Effector memory CD8-positive, alpha-beta T cell (primary cell): ENCODE results near the gene WHRN.

ENCODE experiments used
- ATAC-seq: fragments of 150-1000 bp; cut with Tn5 transposase; replicated peaks from 2 replicates; pipeline ENCODE4 v1.10.0; 2021; ENCODE audit warnings: mild to moderate bottlenecking, moderate library complexity
- DNase-seq, 3 experiments: peaks; one replicate each; pipeline ENCODE4 v3.0.0; 2021
- H3K27ac Mint-ChIP-seq, 2 donors: one replicate each; pipeline ENCODE4 v1.8.0; 2022; ENCODE audit warnings: mild to moderate bottlenecking in 2 of 2, mixed read lengths in 2 of 2, moderate library complexity in 2 of 2
- H3K27me3 Mint-ChIP-seq, 2 donors: one replicate each; pipeline ENCODE4 v1.8.0; 2022; ENCODE audit warnings: mixed read lengths in 2 of 2
- H3K36me3 Mint-ChIP-seq: one replicate; pipeline ENCODE4 v1.8.0; 2022; ENCODE audit warnings: mild to moderate bottlenecking, moderate library complexity, mixed read lengths; ENCODE audit not compliant: insufficient read depth
- H3K4me1 Mint-ChIP-seq, 2 donors: one replicate each; pipeline ENCODE4 v1.8.0; 2022; ENCODE audit warnings: low read depth in 2 of 2, mixed read lengths in 2 of 2
- H3K4me3 Mint-ChIP-seq, 2 donors: one replicate each; pipeline ENCODE4 v1.8.0; 2022; ENCODE audit warnings: mild to moderate bottlenecking in 2 of 2, mixed read lengths in 2 of 2, moderate library complexity in 2 of 2
- H3K9me3 Mint-ChIP-seq, 2 donors: one replicate each; pipeline ENCODE4 v1.8.0; 2022; ENCODE audit warnings: mixed read lengths in 2 of 2

The WHRN gene

DNA sequence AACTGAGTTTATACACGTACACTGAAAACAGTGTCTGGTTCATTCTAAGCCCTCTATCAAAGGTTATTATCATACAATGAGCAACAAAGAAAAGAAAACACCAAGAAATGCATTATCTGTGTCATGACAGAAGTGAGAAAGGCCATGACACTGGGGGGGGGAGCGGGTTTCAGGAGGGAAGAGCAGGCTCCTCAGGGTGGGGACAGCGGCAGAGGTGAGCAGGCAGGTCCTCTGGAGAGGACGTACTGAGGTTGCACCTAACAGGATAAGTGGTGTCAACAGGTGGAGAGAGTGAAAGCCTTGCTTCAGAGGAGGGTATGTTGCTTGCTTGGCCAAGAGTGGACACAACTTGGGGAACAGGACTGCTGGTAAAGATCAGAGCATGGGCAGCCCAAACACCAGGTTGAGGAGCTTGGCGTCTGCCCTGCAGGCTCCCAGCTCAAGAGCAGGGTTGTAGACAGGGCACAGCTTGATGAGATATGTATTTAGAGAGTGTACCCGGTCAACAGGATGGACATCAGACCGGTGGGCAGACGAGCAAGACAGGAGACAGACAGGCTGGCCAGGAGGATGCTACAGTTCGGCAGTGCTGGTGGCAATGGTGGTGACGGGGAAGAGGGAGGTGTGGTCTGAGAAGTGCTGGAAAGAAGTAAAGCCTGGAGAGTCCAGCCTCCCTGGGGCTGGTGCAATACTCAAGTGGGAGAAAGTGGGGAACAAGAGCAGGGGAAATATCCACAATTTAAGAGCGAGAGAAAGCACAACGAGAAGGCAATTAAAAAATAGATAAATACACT, 10.3 kb downstream of the WHRN start:
- H3K27ac Mint-ChIP-seq: peak overlapping the region in 1 of 2 donors; percentile 4

GRCh38 chr9:114493521-114494184, 11.6 kb downstream of the WHRN start:
- DNase-seq (no peak), ATAC-seq (peak; percentile 30)
- no peaks in the 10 kb centered on the region for H3K9me3 Mint-ChIP-seq
- no peaks in the 10 kb centered on the region for H3K27me3 Mint-ChIP-seq
- H3K36me3 Mint-ChIP-seq: peaks cover 53% of the 10 kb centered on the region
- no peak overlapping the region for H3K4me3 Mint-ChIP-seq
- peaks cover 17 to 44% of the 10 kb centered on the region in 2 donors for H3K4me1 Mint-ChIP-seq
- peak overlapping the region in 1 of 2 donors; percentile 49 for H3K27ac Mint-ChIP-seq

More for the DNA sequence above, 10.3 kb downstream of the WHRN start:
- no peaks in the 10 kb centered on the region for H3K27me3 Mint-ChIP-seq
- peak overlapping the region in 1 of 2 donors; percentile 20 for H3K4me3 Mint-ChIP-seq
- ATAC-seq (no peak), DNase-seq (no peak)
- H3K36me3 Mint-ChIP-seq: peaks cover 49% of the 10 kb centered on the region
- no peaks in the 10 kb centered on the region for H3K9me3 Mint-ChIP-seq
- H3K4me1 Mint-ChIP-seq: peaks cover 21 to 45% of the 10 kb centered on the region in 2 donors

GRCh38 chr9:114492991-114493390, 12.3 kb downstream of the WHRN start:
- no peak overlapping the region for H3K27ac Mint-ChIP-seq
- peaks cover 57% of the 10 kb centered on the region for H3K36me3 Mint-ChIP-seq
- no peak overlapping the region for H3K4me3 Mint-ChIP-seq
- H3K27me3 Mint-ChIP-seq: no peaks in the 10 kb centered on the region
- ATAC-seq: no peak
- H3K4me1 Mint-ChIP-seq: peaks cover 16 to 40% of the 10 kb centered on the region in 2 donors
- H3K9me3 Mint-ChIP-seq: no peaks in the 10 kb centered on the region
- DNase-seq: no peak

GRCh38 chr9:114491430-114492003, 13.8 kb downstream of the WHRN start:
- Mint-ChIP-seq H3K9me3 (no peaks in the 10 kb centered on the region), H3K27me3 (no peaks in the 10 kb centered on the region), H3K27ac (peak overlapping the region in 1 of 2 donors; percentile 57), H3K4me1 (peaks cover 7 to 37% of the 10 kb centered on the region in 2 donors), H3K4me3 (no peak overlapping the region), H3K36me3 (peaks cover 58% of the 10 kb centered on the region)
- DNase-seq (no peak), ATAC-seq (no peak)

GRCh38 chr9:114489928-114490327, 15.3 kb downstream of the WHRN start:
- peaks cover 66% of the 10 kb centered on the region for H3K36me3 Mint-ChIP-seq
- H3K4me1 Mint-ChIP-seq: peaks cover 11 to 38% of the 10 kb centered on the region in 2 donors
- no peaks in the 10 kb centered on the region for H3K27me3 Mint-ChIP-seq
- ATAC-seq (no peak), DNase-seq (no peak)
- no peak overlapping the region for H3K4me3 Mint-ChIP-seq
- peak overlapping the region in 1 of 2 donors; percentile 59 for H3K27ac Mint-ChIP-seq
- no peaks in the 10 kb centered on the region for H3K9me3 Mint-ChIP-seq

DNA sequence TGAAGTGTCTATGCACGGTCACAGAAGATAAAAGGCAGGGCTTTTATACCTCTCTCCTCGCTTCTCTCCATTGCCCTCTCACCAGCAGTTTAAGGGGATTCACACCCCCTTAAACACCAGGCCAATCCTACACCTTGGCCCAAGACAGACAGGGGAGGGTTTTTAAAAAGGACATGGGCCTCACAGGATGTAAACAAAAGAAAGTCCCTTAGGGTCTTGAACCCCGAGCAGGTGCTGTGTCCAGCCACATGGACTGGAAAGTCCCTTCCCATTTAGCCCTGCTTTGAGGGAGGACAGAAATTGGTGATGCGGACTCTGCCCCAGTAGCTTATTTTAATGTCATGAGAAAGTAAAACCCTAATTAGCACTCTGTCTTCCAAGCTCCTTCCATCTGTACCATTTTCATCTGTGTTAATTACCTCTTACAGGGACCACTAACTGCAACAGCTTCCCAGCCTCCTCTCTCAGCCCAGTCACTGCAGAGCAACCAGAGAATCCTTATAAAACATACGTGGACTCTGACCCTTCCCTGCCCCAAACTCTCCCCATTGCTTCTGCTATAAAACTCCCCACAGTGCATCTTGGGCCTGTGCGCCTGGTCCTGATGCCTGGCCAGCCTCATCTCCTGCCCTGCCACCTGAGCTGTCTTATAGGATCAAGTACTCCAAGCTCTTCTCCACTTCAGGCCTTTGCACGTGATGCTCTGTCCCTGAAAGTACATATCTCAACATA, 16.7 kb downstream of the WHRN start:
- peak overlapping the region in 1 of 2 donors; percentile 0 for H3K4me3 Mint-ChIP-seq
- DNase-seq (no peak), ATAC-seq (no peak)
- H3K27me3 Mint-ChIP-seq: no peaks in the 10 kb centered on the region
- H3K36me3 Mint-ChIP-seq: peaks cover 67% of the 10 kb centered on the region
- peak overlapping the region; percentile 0 to 86 for H3K27ac Mint-ChIP-seq
- H3K4me1 Mint-ChIP-seq: peaks cover 20 to 38% of the 10 kb centered on the region in 2 donors
- H3K9me3 Mint-ChIP-seq: no peaks in the 10 kb centered on the region

DNA sequence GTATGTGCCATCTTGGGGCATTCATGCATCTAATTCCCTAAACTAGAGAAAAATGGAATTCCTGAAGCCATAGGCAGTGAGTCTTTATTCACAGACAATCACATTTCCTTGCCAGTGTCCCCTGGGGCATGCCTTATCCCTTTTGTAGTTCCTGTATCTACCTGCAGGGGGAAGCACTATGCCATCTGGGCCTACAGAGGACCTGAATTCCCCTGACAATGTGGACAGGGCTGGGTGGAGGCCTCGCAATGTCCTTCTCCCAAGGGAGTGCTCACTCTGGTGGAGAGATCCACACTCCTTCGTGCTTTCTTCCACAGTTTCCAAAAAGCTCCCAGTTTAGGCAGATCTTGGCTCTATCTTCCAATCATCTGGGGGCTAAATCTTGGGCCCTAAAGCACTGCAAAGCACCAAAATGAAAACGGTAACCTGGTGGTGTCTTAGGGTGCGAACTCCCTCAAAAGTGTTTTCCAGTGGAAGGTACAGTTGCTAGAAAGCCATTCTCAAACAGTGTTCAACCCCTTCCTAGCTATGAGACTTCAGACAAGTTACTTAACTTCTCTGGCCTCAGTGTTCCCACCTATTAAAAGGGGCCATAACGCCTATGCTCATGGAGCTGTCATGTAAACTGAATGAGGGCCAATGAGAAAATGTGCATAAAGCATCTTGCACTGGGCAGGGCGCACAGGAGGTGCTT, 17.5 kb downstream of the WHRN start:
- H3K27ac Mint-ChIP-seq: peak overlapping the region in 1 of 2 donors; percentile 86
- H3K36me3 Mint-ChIP-seq: peaks cover 73% of the 10 kb centered on the region
- H3K4me1 Mint-ChIP-seq: peaks cover 24 to 39% of the 10 kb centered on the region in 2 donors
- peak; percentile 64 for ATAC-seq
- H3K4me3 Mint-ChIP-seq: no peak overlapping the region
- H3K9me3 Mint-ChIP-seq: no peaks in the 10 kb centered on the region
- H3K27me3 Mint-ChIP-seq: no peaks in the 10 kb centered on the region
- peak; percentile 73 to 78 (median 75) for DNase-seq

DNA sequence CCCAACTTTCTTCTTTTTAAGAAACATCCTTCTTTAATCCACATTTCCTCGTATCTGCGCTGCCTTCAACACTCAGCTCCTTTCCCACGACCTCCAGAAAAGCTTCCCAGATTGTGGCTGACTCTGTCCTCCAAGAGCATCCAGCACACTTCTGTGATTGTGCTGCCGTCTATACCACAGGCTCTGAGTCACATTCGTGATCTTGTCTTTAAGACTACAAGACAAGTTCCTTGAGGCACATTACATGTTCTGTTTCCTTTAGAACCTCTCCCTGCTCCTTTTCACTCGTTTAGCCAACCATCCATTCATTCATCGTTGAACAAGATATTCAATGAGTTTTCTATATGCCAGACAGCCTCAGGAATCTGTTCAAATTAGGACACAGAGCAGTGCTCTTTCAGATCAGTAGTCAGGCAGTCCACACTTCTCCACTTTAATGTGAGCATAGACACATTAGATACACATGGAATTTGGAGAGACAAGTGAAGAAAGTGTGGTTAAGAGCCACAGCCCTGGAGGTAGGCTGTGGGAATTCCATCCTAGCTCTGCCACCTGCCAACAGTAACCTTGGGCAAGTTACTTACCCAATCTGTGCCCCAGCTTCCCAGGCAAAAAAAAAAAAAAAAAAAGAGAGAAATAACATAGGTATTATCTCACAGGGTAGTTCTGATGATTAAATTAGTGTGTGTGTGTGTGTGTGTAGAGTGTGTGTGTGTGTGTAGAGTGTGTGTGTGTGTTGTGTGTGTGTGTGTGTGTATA, 18.9 kb downstream of the WHRN start:
- peaks cover 29 to 43% of the 10 kb centered on the region in 2 donors for H3K4me1 Mint-ChIP-seq
- DNase-seq (no peak), ATAC-seq (no peak)
- peak overlapping the region in 1 of 2 donors; percentile 78 for H3K27ac Mint-ChIP-seq
- H3K9me3 Mint-ChIP-seq: no peaks in the 10 kb centered on the region
- H3K4me3 Mint-ChIP-seq: peak overlapping the region in 1 of 2 donors; percentile 11
- H3K36me3 Mint-ChIP-seq: peaks cover 73% of the 10 kb centered on the region
- H3K27me3 Mint-ChIP-seq: no peaks in the 10 kb centered on the region

DNA sequence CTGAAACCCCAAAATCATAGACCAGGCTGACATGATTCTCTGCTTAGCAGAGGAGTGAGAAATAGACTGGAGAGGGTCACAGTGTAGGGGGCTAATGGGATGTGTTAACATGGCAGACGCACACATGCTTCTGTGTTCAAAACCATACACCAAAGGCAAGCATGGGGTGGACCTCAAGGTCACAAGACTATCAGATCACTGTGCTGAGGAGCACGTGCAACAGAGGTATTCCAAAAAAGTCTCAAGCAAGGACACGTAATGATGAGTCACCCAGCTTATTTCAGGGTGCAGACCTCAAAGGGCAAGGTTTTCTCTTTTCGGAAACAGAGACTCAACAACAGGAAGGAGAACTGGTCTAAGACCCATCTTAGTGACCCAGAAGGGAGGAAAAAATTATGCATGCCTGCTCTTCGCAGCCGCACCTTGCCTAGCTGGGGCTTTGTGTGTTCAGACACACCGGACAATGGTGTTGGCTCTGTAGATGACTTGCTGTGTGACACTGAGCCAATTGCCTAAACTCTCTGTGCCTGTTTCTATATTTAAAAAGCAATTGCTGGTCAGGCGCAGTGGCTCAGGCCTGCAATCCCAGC, 20.3 kb downstream of the WHRN start:
- Mint-ChIP-seq H3K4me3 (peak overlapping the region in 1 of 2 donors; percentile 59), H3K4me1 (peaks cover 32 to 47% of the 10 kb centered on the region in 2 donors), H3K9me3 (no peaks in the 10 kb centered on the region), H3K36me3 (peaks cover 73% of the 10 kb centered on the region), H3K27me3 (no peaks in the 10 kb centered on the region), H3K27ac (peak overlapping the region; percentile 50 to 83)
- ATAC-seq (peak; percentile 69), DNase-seq (peak in 2 of 3 experiments; percentile 21 to 28)

GRCh38 chr9:114484215-114484853, 20.9 kb downstream of the WHRN start:
- Mint-ChIP-seq H3K27me3 (no peaks in the 10 kb centered on the region), H3K27ac (peak overlapping the region; percentile 50 to 83), H3K4me1 (peaks cover 32 to 48% of the 10 kb centered on the region in 2 donors), H3K4me3 (peak overlapping the region in 1 of 2 donors; percentile 59), H3K9me3 (no peaks in the 10 kb centered on the region), H3K36me3 (peaks cover 74% of the 10 kb centered on the region)
- DNase-seq (no peak), ATAC-seq (no peak)

- Mint-ChIP-seq H3K4me1 (peaks cover 32 to 45% of the 10 kb centered on the region in 2 donors), H3K9me3 (no peaks in the 10 kb centered on the region), H3K4me3 (no peak overlapping the region), H3K27me3 (no peaks in the 10 kb centered on the region), H3K36me3 (peaks cover 76% of the 10 kb centered on the region), H3K27ac (peak overlapping the region in 1 of 2 donors; percentile 85)
- DNase-seq: no peak
- no peak for ATAC-seq
Measured at GRCh38 chr9:114483499-114483898, 21.8 kb downstream of the WHRN start.
